Heart left ventricle (tissue), 13 donors: ENCODE data around the gene PLCH1.

Experiments used
- CTCF ChIP-seq, 12 donors: fragments of 200-600 bp; sonication (generic) in 4 of 12; IDR thresholded peaks; one replicate each; pipeline versions ENCODE4 v1.5.0 to v1.8.0; 2018 to 2022; ENCODE audit warnings: antibody characterized with exemption in 12 of 12, mild to moderate bottlenecking in 5 of 12
- POLR2A ChIP-seq, 2 donors: fragments of 450-650 bp; IDR thresholded peaks; one replicate each; pipeline ENCODE4 v1.6.1; 2017; ENCODE audit warnings: antibody characterized with exemption in 2 of 2, mild to moderate bottlenecking in 2 of 2, moderate library complexity in 2 of 2
- donor health status: ischemic (EF 13 %, LVEDD 7.1; RV severe dilation, severe dysfunction).
- donor health status: DM: no; HTN: yes; CAD: no.
- donor health status: DM: no; HTN: no; CAD: no.
- donor health status: ischemic (EF 25% LVEDD 6.9; RV normal size, moderate dysfunction).
- donor health status: ischemic (EF 25% LVEDD 5.7; RV mildly dilated, moderate dysfunction).
- donor health status: ischemic (EF 35%, LVEDD 5.7; RV mildly dilated, moderate dysfunction).
- donor health status: nonischemic (EF 11% LVEDD 7.7; RV severe dilation, severe dysfunction).
- donor health status: DM: yes; HTN: yes; CAD: no.
- donor health status: PGD.
- donor health status: ischemic (EF 29% LVEDD 5.4; RV normal size, mild dysfunction).
- donor health status: nonischemic (EF 23%, LVEDD 6.1; RV moderate dilation, normal function).

- TF ChIP-seq CTCF (IDR thresholded peaks at IDR 0.05) (no peak), POLR2A (IDR thresholded peaks at IDR 0.05) (no peak)
Measured at GRCh38 chr3:155354658-155355057, 390.2 kb downstream of the PLCH1 start.
